OCI-LY7 (cell line): ENCODE results near the gene RHBDF1. TPM values are rescaled to one million over a fixed set of nuclear protein-coding genes. Genes with fewer than 3 reads are reported as not detected.

Experiments
- BruUV-seq: library from RNA; stranded (reverse); fragments of 400-500 nt; replicated peaks from 2 replicates; lab custom pipeline; 2021; lab: Mats Ljungman, UMichigan
- CTCF ChIA-PET: fragments of 300-600 bp; sonication (Branson Sonifier 250); formaldehyde crosslinking; loops from one replicate; lab custom pipeline; 2022; ENCODE audit warnings: antibody characterized with exemption; ENCODE audit not compliant: unreplicated experiment; lab: Charles Lee
- POLR2A ChIA-PET: fragments of 300-600 bp; sonication (Branson Sonifier 250); formaldehyde crosslinking; loops from one replicate; lab custom pipeline; 2022; ENCODE audit warnings: antibody characterized with exemption; lab: Charles Lee
- DNase-seq: peaks from one replicate; pipeline ENCODE4 v3.0.0-alpha.2; 2015; ENCODE audit warnings: low spot score
- H2AFZ ChIP-seq: fragments of 200-600 bp; sonication (generic), shearing (Covaris generic); 2 replicates; pipeline ENCODE4 v1.6.1; 2014; ENCODE audit warnings: mild to moderate bottlenecking, antibody characterized with exemption, low read length, moderate library complexity
- H3K27ac ChIP-seq: fragments of 200-600 bp; sonication (generic); 2 replicates; pipeline ENCODE4 v1.5.1; 2014; ENCODE audit warnings: mixed run types, low read depth, mild to moderate bottlenecking, moderate library complexity, low read length, inconsistent platforms; ENCODE audit not compliant: poor library complexity, severe bottlenecking
- H3K36me3 ChIP-seq: fragments of 200-600 bp; sonication (generic); 2 replicates; pipeline ENCODE4 v1.6.1; 2014; ENCODE audit warnings: mild to moderate bottlenecking, antibody characterized with exemption, low read length, moderate library complexity, mixed read lengths; ENCODE audit not compliant: insufficient read depth
- H3K4me1 ChIP-seq: fragments of 200-600 bp; sonication (generic); 2 replicates; pipeline ENCODE4 v1.5.1; 2014; ENCODE audit warnings: mild to moderate bottlenecking, low read length; ENCODE audit not compliant: insufficient read depth, poor library complexity, severe bottlenecking
- H3K4me2 ChIP-seq: fragments of 200-600 bp; sonication (generic); 2 replicates; pipeline ENCODE4 v1.6.1; 2014; ENCODE audit warnings: mild to moderate bottlenecking, low read length
- H3K4me3 ChIP-seq: fragments of 200-600 bp; sonication (generic); 2 replicates; pipeline ENCODE4 v1.5.1; 2014; ENCODE audit warnings: mild to moderate bottlenecking, low read depth, low read length; ENCODE audit not compliant: poor library complexity, severe bottlenecking
- H3K79me2 ChIP-seq: fragments of 200-600 bp; sonication (generic); 2 replicates; pipeline ENCODE4 v1.6.1; 2016; ENCODE audit warnings: low read depth, mild to moderate bottlenecking, low read length, moderate library complexity, mixed read lengths; ENCODE audit not compliant: insufficient read depth
- H3K9me2 ChIP-seq: fragments of 200-600 bp; sonication (generic); 2 replicates; pipeline ENCODE4 v1.6.1; 2016; ENCODE audit warnings: mild to moderate bottlenecking, low read length, mixed read lengths; ENCODE audit not compliant: insufficient read depth
- H3K9me3 ChIP-seq: fragments of 200-600 bp; sonication (generic); 2 replicates; pipeline ENCODE4 v1.6.1; 2014; ENCODE audit warnings: mild to moderate bottlenecking, mixed run types, low read length, mixed read lengths
- H4K20me1 ChIP-seq: fragments of 200-600 bp; sonication (generic); 2 replicates; pipeline ENCODE4 v1.6.1; 2014; ENCODE audit warnings: mild to moderate bottlenecking, antibody characterized with exemption, low read length, moderate library complexity, mixed read lengths; ENCODE audit not compliant: insufficient read depth
- CTCF ChIP-seq: fragments of 200-600 bp; sonication (generic); conservative IDR thresholded peaks from 2 replicates; pipeline ENCODE4 v1.5.1; 2014; ENCODE audit warnings: mild to moderate bottlenecking, antibody characterized with exemption, low read length, moderate library complexity, mixed read lengths
- EZH2phosphoT487 ChIP-seq: fragments of 200-600 bp; sonication (generic); IDR thresholded peaks from 2 replicates; pipeline ENCODE4 v1.6.1; 2018; ENCODE audit warnings: low read depth, borderline replicate concordance, mild to moderate bottlenecking, mixed run types, antibody characterized with exemption, low read length, moderate library complexity, mixed read lengths
- intact Hi-C: fragments of 100-400 bp; cut with micrococcal nuclease; formaldehyde crosslinking; loops from one replicate; pipeline ENCODE4 v1.10.0; 2022; ENCODE audit not compliant: unreplicated experiment
- total RNA-seq, 2 experiments: library from RNA; depleted of rRNA in 1 of 2; stranded (reverse); fragments of >200 nt in 1 of 2; shearing (Covaris generic) in 1 of 2; gene quantifications; 2 replicates each; pipeline ENCODE4 v1.2.3, GENCODE V29; 2014 to 2022

Gene RHBDF1
- total RNA-seq, 2 experiments from 2014 or later: 0.13 to 0.68 TPM

- Histone ChIP-seq H4K20me1 (no peaks in the 10 kb centered on the region), H3K9me2 (no peaks in the 10 kb centered on the region), H3K4me3 (no peak overlapping the region), H3K79me2 (no peaks in the 10 kb centered on the region), H3K4me1 (no peaks in the 10 kb centered on the region), H3K4me2 (no peak overlapping the region), H3K36me3 (peaks cover 39% of the 10 kb centered on the region), H2AFZ (no peak overlapping the region), H3K9me3 (no peaks in the 10 kb centered on the region), H3K27ac (no peak overlapping the region)
- intact Hi-C loops: no loop called here
- no peak for DNase-seq
- POLR2A ChIA-PET: no interaction called here
- BruUV-seq: no TSS peak
- TF ChIP-seq CTCF (no peak), EZH2phosphoT487 (no peak)
- CTCF ChIA-PET: interaction anchor here (0.6 kb wide), 1 partner anchor 162 kb away, joined by 4 read pairs; no protein-coding TSS in a partner anchor
Observed at GRCh38 chr16:91484-91883, 19.1 kb upstream of the RHBDF1 start.

DNA sequence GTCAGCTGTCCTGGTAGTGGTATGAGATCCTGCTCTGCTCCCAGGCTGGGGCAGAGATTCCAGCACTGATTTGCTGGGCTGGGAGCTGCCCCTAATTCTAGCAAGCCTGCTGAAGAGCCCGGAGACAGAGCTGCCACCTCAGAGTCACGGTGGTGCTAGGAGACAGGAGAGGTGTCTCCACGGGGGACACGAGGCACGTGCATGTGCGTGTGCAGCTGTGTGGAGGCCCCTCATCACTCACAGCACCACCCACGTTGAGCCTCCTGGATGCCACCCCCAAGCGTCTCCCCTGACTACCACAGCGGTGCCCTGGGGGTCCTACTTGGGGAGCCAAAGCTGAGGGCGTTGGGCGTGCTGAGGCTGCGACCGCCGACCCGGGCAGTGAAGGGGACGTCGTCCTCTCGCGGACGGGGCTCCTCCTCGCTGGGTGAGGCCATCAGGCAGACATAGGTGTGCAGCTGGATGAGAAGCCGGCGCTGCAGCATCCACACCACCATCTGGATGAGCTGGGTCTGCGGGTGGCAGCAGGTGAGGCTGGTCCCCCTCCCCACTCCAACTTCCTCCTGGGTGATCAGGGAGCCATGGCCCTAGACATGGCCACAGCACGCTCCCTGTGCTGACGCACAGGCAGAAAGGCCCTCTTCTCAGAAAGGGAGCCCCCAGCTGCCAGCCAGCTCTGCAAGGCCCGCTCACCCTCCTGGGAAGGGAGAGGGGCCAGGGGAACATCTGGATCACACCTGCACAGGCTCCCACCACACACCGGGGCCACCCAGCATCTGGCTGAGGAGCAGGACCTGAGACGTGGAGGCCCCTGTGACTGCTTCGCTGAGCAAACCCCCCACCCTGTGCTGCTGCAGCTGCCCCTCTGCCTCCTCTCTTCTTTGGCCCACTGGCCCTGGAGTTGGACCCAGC lies 17.2 kb upstream of the RHBDF1 start:
- Histone ChIP-seq H3K9me2 (no peaks in the 10 kb centered on the region), H3K4me1 (peaks cover 10% of the 10 kb centered on the region), H3K9me3 (no peaks in the 10 kb centered on the region), H3K27ac (no peak overlapping the region), H2AFZ (no peak overlapping the region), H3K79me2 (no peaks in the 10 kb centered on the region), H4K20me1 (no peaks in the 10 kb centered on the region), H3K4me2 (no peak overlapping the region), H3K36me3 (peaks cover 53% of the 10 kb centered on the region), H3K4me3 (no peak overlapping the region)
- BruUV-seq: no TSS peak
- no peak for DNase-seq
- TF ChIP-seq EZH2phosphoT487 (no peak), CTCF (no peak)
- POLR2A ChIA-PET: no interaction called here
- intact Hi-C loops: no loop called here
- CTCF ChIA-PET: no interaction called here

DNA sequence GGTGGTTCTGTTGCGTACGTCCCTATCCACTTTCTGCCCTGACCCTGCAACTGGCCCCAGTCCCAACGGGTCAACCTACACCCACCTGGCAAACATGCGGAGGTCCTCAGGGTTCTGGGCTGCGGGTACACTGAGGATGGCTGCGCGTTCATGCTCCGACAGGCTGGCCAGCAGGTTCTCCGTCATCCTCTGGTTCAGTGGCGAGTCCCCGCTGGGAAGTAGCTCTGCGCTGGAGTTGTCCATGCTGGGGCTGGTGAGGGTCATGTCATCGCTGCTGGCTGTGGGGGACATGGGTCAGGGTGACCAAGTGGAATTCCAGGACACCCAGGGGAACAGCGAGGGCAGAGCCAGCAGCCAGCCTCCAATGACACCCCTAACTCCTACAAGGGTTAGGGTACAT lies 16.2 kb upstream of the RHBDF1 start:
- Histone ChIP-seq H3K4me1 (peaks cover 20% of the 10 kb centered on the region), H3K9me3 (no peaks in the 10 kb centered on the region), H3K36me3 (peaks cover 60% of the 10 kb centered on the region), H3K79me2 (no peaks in the 10 kb centered on the region), H3K4me3 (no peak overlapping the region), H4K20me1 (no peaks in the 10 kb centered on the region), H2AFZ (no peak overlapping the region), H3K4me2 (no peak overlapping the region), H3K9me2 (no peaks in the 10 kb centered on the region), H3K27ac (no peak overlapping the region)
- ChIA-PET POLR2A (no interaction called here), CTCF (no interaction called here)
- no peak for DNase-seq
- intact Hi-C loops: no loop called here
- BruUV-seq: no TSS peak
- TF ChIP-seq EZH2phosphoT487: no peak
- no peak for TF ChIP-seq CTCF
